Measurements from ENCODE around the gene FLAD1.
"Not testable (repeated sequence)": the region's sequence is repeated elsewhere in the genome, so short reads cannot be mapped to it uniquely, and the experiment has no call there.

FLAD1 gene

DNA sequence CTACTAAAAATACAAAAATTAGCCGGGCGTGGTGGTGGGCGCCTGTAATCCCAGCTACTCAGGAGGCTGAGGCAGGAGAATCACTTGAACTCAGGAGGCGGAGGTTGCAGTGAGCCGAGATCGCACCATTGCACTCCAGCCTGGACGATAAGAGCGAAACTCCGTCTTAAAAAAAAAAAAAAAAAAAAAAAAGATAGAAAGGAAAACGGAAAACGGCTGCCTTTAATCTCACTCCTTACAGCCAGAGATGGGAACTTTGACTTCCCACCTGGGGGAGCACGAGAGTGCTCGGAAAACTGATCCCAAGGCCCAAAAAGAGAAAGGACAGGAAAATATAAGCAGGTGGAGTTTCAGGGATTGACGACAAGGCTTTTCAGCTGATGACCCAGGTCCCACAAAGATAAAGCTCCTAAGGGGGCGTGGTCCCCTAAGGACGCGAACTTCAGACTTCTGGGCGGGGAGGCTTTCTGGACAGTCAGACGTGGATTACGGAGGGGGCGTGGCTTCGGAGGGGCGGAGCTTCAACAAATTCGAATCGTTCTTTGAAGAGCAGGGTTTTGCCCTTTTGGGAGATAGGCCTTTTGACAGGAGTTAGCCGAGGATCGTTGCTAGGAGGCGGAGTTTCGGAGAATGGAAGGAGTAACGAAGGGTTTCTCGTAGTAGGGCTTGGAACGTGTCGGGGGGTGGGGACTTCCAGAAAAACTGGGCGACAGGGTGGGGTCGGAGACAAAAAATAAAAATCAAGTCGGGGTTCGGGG is 9.6 kb upstream of the FLAD1 start:
- H3K4me3 ChIP-seq (replicated peaks in 1 of 2; ENCODE audit: low read depth in 2 of 2, low read length in 2 of 2): peak overlapping the region; percentile 61 to 73

GRCh38 chr1:154974102-154974807 is 8.9 kb upstream of the FLAD1 start, which contains the start of gene CKS1B:
Gene CKS1B, plus strand, starts transcription at chr1:154974681. Its CDS starts 65 bp downstream, at chr1:154974746.
- TF ChIP-seq, protein P1, sequence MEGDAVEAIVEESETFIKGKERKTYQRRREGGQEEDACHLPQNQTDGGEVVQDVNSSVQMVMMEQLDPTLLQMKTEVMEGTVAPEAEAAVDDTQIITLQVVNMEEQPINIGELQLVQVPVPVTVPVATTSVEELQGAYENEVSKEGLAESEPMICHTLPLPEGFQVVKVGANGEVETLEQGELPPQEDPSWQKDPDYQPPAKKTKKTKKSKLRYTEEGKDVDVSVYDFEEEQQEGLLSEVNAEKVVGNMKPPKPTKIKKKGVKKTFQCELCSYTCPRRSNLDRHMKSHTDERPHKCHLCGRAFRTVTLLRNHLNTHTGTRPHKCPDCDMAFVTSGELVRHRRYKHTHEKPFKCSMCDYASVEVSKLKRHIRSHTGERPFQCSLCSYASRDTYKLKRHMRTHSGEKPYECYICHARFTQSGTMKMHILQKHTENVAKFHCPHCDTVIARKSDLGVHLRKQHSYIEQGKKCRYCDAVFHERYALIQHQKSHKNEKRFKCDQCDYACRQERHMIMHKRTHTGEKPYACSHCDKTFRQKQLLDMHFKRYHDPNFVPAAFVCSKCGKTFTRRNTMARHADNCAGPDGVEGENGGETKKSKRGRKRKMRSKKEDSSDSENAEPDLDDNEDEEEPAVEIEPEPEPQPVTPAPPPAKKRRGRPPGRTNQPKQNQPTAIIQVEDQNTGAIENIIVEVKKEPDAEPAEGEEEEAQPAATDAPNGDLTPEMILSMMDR (IDR thresholded peaks at IDR 0.05; ENCODE audit: low read depth, low read length): no peak
- H3K4me3 ChIP-seq (replicated peaks in 1 of 2; ENCODE audit: low read depth in 2 of 2, low read length in 2 of 2): peak within 1 kb of the TSS; percentile 62 to 73
- DNase-seq (ENCODE audit: low read depth in 2 of 2): peak; percentile 100

More for the DNA sequence above, 9.6 kb upstream of the FLAD1 start:
- TF ChIP-seq, protein P1 (IDR thresholded peaks at IDR 0.05; ENCODE audit: low read depth, low read length): peak; percentile 8
- DNase-seq (ENCODE audit: low read depth in 2 of 2): peak; percentile 99

- TF ChIP-seq, protein P1 (IDR thresholded peaks at IDR 0.05; ENCODE audit: low read depth, low read length): no peak
- peak overlapping the region; percentile 59 to 62 for H3K4me3 ChIP-seq (replicated peaks in 1 of 2; ENCODE audit: low read depth in 2 of 2, low read length in 2 of 2)
- peak; percentile 97 to 98 for DNase-seq (ENCODE audit: low read depth in 2 of 2)
Measured at GRCh38 chr1:154974808-154975408, 8.2 kb upstream of the FLAD1 start.

DNA sequence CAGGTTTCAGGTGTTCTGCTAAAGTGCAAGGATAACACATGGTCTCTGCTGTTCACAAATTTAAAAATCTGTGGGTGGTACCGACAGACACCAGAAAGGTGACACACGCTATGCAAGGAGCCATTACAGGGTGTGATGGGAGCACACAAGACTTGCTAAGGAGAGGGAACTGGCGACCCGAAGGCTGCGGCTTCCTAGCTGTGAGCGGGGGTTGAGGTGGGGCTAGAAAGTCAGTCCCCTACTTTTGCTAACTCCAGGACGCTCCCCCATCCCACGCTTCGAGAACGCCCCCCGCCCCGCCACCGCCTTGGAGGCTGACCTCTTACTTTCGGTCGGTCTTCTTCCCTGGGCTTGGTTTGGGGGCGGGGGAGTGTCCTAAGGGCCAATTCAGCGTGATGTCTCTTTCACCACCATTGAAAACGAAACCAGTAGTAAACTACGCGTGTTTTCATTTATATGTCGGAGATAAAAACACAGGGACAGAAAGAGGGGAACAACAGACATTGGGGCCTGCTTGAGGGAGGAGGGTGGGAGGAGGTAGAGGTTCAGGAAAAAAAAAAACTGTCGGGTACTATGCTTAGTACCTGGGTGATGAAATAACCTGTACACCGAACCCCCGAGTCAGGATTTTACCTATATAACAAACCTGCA is 7.6 kb upstream of the FLAD1 start:
- TF ChIP-seq, protein P1 (IDR thresholded peaks at IDR 0.05; ENCODE audit: low read depth, low read length): no peak
- H3K4me3 ChIP-seq (replicated peaks in 1 of 2; ENCODE audit: low read depth in 2 of 2, low read length in 2 of 2): peak overlapping the region; percentile 59 to 62
- peak; percentile 61 to 74 for DNase-seq (ENCODE audit: low read depth in 2 of 2)

DNA sequence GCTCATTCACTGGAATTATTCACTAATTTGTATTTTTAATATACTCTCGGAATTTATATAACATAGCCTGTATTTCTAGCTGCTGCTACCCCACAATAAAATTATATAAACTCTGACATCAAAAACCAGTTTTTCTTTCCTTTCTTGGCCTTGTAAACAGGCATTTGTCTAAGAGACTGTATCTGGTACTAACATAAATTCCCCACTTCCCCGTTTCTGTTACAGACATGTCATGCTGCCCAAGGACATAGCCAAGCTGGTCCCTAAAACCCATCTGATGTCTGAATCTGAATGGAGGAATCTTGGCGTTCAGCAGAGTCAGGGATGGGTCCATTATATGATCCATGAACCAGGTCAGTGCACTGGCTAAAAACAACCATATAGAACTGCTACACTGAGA is 5.4 kb upstream of the FLAD1 start:
- DNase-seq (ENCODE audit: low read depth in 2 of 2): not testable (repeated sequence)

DNA sequence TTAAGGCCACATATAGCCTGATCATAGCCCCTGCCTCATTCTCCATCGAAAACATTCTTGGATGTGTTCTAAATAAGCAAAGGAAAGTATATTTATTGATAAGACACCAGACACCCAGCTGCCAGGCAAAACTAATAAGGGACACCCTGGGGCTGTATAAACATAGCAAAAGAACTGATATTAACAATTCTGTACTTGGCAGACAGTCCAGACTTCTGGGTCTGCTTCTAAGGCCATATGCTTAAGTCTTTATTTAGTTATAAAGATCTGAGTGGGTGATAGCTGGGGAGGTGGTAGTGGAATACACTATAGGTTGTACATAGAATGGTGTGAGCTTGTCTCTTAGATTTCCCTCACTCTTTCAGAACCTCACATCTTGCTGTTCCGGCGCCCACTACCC is 4.8 kb upstream of the FLAD1 start:
- H3K4me3 ChIP-seq (replicated peaks in 1 of 2; ENCODE audit: low read depth in 2 of 2, low read length in 2 of 2): no peak overlapping the region
- no peak for DNase-seq (ENCODE audit: low read depth in 2 of 2)
- TF ChIP-seq, protein P1 (IDR thresholded peaks at IDR 0.05; ENCODE audit: low read depth, low read length): no peak

More for the DNA sequence above, 5.4 kb upstream of the FLAD1 start:
- not testable (repeated sequence) for H3K4me3 ChIP-seq (replicated peaks in 1 of 2; ENCODE audit: low read depth in 2 of 2, low read length in 2 of 2)

Measured in cardiac fibroblast (primary cell).